RPMI8226 (cell line): ENCODE measurements around the gene POMT1.
A peak's percentile ranks its signal among the peaks of the same experiment; 100 is the strongest.

Experiments
- DNase-seq: peaks from one replicate; pipeline ENCODE4 v3.0.0-alpha.2; 2015

Gene POMT1

GRCh38 chr9:131477816-131478419 is 24.8 kb upstream of the POMT1 start:
- DNase-seq: no peak

DNA sequence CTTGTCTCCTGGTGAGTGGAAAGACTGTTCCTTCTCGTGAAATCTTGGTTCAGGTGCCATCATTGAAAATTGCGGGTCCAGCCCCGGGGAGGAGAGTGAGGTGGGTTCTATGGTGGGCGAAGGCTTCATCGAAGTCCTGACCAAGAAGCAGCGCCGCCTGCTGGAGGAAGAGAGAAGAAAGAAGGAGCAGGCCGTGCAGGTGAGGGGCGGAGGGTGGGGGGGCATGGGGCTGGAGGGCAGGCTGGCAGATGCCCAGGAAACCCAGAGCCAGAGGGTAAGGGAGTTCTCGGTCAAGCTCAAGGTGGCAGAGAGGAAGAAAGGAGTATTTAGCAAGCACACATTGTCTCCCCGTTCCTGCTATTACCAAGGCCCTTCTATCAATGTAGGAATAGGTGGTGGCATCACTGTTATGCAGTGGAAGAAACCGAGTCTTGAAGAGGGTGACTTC is 24.3 kb upstream of the POMT1 start:
- DNase-seq: peak; percentile 47

GRCh38 chr9:131478911-131479310 is 23.8 kb upstream of the POMT1 start:
- DNase-seq: no peak

DNA sequence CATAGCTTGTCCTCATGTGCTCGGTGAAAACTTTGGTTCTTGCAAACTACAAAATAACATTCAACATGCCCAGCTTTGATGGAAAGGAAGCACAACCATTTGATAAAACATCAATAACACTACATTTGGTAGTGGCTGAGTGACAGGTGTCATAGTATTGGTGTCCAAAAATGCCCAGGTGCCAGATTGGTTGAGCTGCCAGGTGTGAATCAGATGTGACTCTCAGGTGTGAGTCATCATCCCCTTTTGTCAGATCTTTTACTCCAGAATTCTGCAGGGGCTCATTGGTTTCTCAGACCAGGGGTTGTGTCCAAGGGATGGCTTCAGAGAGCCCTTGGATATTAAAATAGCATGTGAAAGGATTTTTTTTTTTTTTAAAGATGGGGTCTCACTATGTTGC is 22.5 kb upstream of the POMT1 start:
- DNase-seq: no peak

DNA sequence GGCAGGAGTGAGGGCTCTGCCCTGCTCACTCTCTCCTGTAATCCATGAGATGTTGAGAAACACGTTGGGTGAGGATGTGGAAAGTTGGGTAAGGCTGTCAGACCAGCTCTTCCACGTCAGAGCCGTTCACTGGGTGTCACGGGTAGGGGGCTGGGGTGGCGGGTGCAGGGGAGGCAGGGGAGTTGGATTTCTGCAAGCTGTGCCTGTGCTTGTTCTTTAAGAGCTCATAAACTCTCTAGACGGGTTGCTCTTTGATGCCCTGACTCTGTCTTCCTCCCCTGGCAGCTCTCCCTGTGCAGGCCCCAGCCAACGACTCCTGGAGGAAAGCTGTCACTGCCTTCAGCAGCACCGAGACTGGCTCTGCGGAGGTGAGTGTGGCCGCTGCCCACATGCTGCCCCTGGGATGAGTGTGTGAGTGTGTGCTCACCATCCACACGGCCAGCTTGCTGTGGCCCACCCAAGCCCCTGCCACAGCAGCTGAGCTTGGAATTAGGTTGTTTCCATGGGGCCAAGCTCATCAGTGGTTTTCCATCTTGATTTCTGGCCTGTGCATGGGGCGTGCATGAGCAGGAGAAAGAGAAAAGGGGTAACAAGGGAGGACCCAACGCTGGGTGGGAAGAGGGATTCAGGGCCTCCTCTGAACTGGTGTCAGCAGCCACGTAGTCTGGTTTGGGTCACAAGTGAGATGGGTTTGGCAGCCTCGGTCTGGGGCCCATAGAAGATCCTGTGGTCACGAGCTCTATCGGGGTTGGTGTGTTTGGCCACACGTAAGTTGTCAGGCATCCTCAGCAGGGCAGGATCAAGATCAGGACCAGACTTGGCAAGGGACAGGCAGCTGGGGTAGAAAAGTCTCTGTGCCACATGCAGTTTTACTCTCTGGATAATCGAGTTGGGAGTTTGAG is 21.0 kb upstream of the POMT1 start:
- no peak for DNase-seq

DNA sequence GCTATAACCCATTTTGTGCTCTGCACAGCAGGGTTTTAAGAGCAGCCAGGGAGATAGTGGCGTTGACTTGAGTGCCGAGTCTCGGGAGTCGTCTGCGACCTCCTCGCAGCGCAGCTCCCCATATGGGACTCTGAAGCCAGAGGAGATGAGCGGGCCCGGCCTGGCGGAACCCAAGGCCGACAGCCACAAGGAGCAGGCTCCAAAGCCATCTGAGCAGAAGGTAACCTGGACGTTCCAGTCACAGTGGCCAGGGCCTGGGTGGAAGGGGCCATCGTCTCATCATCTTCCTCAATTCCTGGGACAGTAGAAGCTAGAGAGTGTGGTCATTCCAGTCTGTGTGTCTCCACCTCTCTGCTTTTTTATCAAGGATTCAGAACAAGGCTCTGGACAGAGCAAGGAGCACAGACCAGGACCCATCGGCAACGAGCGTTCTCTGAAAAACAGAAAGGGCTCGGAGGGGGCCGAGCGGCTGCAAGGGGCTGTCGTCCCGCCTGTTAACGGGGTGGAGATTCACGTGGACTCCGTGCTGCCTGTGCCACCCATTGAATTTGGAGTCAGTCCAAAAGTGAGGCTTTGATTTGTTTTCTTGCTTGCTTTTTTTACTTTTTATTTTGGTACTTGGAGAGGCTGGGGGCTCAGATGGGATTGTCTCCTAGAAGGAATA is 20.2 kb upstream of the POMT1 start:
- DNase-seq: no peak

- no peak for DNase-seq
These were observed 19.2 kb upstream of the POMT1 start for GRCh38 chr9:131483319-131484050.

DNA sequence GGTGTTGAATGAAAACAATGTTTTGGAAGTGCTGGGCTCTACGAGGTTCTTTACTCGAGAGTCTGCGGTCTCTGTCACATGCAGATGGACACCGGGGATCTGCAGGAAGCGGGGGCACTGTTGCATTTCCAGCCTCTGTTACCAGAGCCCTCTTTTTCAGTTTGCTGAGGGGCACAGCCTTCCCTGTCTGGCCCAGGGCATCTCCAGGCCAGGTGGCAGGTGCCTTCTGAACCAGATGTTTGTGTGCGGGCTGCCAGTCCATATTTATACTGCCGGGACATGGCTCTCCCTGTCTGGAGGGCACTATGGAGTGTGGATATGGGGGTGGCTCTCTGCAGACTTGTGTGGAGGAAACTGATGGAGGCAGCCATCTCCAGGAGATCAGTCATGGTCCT is 18.7 kb upstream of the POMT1 start:
- no peak for DNase-seq

DNA sequence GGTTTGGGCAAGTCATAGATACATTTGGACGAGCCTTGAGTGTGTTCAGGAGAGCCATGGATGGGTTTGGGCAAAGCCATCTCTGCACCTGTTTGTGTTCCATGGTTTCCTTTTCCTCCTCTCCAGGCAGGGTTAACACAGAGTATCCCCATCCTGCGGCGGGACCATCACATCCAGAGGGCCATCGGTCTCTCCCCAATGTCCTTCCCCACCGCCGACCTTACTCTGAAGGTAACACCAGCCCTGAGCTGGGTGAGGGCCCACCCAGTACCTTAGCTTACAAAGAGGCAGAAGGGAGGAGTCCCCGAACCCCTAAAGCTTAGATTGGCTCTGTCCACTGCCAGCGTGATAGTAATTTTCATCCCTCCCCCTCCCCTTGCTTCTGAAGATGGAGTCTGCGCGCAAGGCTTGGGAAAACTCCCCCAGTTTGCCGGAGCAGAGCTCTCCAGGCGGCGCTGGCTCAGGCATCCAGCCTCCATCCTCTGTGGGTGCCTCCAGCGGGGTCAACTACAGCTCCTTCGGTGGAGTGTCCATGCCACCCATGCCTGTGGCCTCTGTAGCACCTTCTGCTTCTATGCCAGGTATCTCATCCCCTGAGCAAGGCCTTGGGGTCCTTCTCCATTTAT is 18.0 kb upstream of the POMT1 start:
- no peak for DNase-seq

- no peak for DNase-seq
These were observed 17.5 kb upstream of the POMT1 start for GRCh38 chr9:131485206-131485605.

GRCh38 chr9:131485728-131486422 is 16.8 kb upstream of the POMT1 start:
- peak; percentile 19 for DNase-seq

DNA sequence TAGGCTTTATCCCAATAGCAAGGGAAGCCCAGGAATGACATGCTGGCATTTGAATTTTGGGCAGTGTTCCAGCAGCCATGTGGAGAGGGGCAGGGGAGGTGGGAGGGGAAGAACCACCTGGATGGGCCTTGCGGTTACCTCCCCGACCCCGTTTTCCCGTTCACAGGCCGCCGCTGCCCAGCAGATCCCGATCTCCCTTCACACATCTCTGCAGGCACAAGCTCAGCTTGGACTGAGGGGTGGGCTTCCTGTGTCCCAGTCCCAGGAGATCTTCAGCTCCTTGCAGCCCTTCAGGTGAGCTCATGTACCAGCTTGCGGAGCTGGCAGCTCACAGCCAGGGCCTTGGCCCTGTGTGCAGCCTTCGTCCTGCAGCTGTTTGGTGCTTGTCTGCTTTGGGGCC is 15.7 kb upstream of the POMT1 start:
- DNase-seq: no peak

GRCh38 chr9:131487621-131488031 is 15.1 kb upstream of the POMT1 start:
- no peak for DNase-seq

- no peak for DNase-seq
These were observed 12.2 kb upstream of the POMT1 start for GRCh38 chr9:131490514-131490913.

DNA sequence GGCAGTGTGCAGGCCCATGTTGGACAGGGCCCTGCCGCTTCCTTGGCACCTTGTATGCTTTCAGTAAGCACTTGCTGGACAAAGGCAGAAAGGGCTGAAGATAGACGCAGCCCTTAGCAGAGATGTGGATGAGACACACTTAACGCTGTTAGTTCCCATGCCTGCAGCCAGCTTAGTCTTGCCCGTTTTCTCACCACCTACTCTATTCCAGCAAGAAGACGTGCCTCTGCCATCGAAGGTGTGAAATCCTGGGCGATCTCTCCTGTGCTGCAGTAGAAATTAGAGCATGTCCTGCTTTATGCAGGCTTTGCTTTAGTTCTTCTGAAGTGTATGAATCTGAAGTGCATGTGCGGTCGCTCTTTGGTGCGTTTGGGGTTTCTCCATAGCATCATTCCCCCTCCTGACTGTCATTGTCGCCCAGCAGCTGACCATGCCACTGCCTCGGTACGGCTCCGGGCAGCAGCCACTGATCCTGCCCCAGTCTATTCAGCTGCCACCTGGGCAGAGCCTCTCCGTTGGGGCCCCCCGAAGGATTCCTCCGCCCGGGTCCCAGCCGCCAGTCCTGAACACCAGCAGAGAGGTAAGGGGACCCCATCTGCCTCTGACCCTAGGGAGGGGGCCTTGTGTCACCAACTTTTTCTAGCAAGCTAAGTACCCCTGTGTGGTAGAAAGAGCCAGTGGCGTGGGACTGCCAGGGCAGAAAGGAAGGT is 11.6 kb upstream of the POMT1 start:
- DNase-seq: no peak

DNA sequence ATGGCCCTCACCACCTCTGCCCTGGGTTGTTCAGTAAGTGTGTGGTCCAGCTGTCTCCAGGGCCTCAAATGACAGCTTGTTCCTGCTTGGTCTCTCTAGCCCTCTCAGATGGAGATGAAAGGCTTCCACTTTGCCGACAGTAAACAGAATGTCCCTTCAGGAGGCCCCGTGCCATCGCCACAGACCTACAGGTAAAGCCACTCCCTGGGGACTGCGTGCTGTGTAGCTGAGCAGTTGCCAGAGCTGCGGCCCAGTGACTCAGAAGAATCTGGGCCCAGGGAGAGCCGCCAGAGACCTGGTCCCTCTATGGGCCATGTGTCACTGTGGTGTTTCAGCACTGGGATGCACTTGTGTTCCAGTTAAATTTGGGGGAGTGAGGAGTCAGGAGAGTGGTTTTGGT is 10.6 kb upstream of the POMT1 start:
- DNase-seq: no peak

DNA sequence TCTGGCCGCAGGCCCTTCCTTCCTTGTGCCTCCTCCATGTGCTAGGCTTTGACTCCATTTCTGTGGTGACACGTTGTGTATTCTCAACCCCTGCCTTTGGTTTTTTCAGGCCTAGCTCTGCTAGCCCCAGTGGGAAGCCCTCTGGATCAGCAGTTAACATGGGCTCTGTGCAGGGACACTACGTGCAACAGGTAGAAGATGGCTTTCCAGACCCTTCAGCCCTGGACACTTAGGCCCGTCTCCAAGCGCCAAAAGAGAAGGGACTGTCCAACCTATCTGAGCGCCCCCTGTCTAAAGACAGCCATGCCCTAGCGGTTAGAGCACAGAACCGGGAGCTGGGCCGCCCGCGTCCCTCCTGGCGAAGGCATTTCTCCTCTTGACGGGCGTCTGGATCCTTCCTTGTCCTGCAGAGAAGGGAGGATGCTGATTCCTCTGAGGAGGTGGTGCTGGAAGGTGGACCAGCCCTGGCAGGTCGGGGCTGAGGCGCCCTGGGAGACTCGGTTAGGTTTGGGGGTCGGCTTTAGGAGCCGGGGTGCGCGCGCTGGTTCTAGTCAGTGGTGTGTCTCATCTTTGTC is 8.3 kb upstream of the POMT1 start:
- no peak for DNase-seq

DNA sequence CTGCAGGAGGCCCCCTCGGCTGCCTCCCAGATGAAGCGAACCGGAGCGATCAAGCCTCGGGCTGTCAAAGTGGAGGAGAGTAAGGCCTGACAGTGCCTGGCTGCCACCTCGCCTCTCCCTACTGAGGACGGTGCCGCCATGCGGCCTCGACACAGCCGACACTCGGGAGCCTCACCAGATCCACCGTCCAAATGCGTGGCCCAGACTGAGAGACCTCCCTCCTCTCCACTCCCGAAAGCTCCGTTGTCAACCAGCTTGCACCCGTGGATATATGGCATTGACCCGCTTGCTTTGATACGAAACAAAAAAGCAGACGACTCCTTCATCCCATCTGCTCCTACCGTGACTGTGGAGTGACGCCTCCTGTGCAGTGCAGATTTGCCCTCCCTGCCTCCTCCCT is 6.9 kb upstream of the POMT1 start:
- DNase-seq: no peak

DNA sequence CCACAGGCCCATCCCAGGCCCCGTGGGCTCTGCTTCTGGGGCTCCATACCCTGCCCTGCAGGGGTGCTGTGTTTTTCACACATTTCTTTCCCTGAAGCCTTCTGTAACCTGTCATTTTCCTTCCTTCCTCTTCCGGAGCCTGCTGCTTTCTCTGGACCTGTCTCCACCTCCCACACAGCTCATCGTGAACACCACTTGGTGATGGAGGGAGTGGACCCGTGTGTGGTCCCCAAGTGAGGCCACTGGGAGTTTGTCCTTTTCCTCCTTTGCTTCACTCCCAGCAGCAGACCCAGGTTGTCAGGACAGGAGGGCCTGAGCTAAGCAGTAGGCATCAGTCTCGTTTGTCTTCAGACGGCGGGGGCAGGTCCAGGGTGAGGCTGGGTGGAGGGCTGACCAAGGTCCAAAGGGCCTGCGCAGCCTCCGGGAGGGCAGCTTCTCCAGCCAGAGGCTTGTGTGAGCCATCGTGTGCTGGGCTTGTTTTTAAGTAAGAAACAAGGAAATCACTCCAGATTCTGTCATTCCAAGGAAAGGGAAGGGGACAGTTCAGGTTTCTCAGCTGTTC is 5.8 kb upstream of the POMT1 start:
- no peak for DNase-seq

GRCh38 chr9:131499254-131499767 is 3.4 kb upstream of the POMT1 start:
- DNase-seq: no peak
